ENCODE measurements around the gene NME8. TPM values are rescaled to one million over a fixed set of nuclear protein-coding genes. Genes with fewer than 3 reads are reported as not detected.

The NME8 gene
- total and polyA plus RNA-seq, 5 experiments from 2014 or later = not detected

GRCh38 chr7:37925620-37926019 lies 77.2 kb downstream of the NME8 start:
- H3K27ac Mint-ChIP-seq = no peak overlapping the region
- DNase-seq (no peak), ATAC-seq (no peak)
- H3K36me3 Mint-ChIP-seq = peaks cover 0 to 10% (median 6%) of the 10 kb centered on the region in 3 donors
- H3K4me1 Mint-ChIP-seq = peaks cover 1 to 8% (median 5%) of the 10 kb centered on the region in 4 donors
- peaks cover 0 to 18% (median 7%) of the 10 kb centered on the region in 9 donors for H3K9me3 Mint-ChIP-seq
- POLR2A ChIA-PET = no interaction called here
- H3K27me3 Mint-ChIP-seq = peaks cover 13 to 28% (median 20%) of the 10 kb centered on the region in 5 donors
- H3K4me3 Mint-ChIP-seq = no peak overlapping the region

GRCh38 chr7:37927773-37928444 lies 79.5 kb downstream of the NME8 start:
- no peak for ATAC-seq
- Mint-ChIP-seq H3K4me1 (no peaks in the 10 kb centered on the region), H3K36me3 (peaks cover 0 to 10% (median 5%) of the 10 kb centered on the region in 3 donors), H3K9me3 (peaks cover 0 to 18% (median 7%) of the 10 kb centered on the region in 9 donors), H3K27ac (no peak overlapping the region), H3K27me3 (peaks cover 6 to 16% (median 9%) of the 10 kb centered on the region in 5 donors), H3K4me3 (no peak overlapping the region)
- POLR2A ChIA-PET = no interaction called here
- DNase-seq = no peak

GRCh38 chr7:37928878-37929277 lies 80.5 kb downstream of the NME8 start:
- Mint-ChIP-seq H3K27me3 (peaks cover 0 to 9% (median 2%) of the 10 kb centered on the region in 5 donors), H3K36me3 (peaks cover 0 to 10% (median 0%) of the 10 kb centered on the region in 3 donors), H3K4me3 (no peak overlapping the region), H3K9me3 (peaks cover 0 to 12% (median 6%) of the 10 kb centered on the region in 9 donors), H3K4me1 (no peaks in the 10 kb centered on the region), H3K27ac (no peak overlapping the region)
- POLR2A ChIA-PET = no interaction called here
- DNase-seq (no peak), ATAC-seq (no peak)

GRCh38 chr7:37930226-37930948 lies 82.0 kb downstream of the NME8 start:
- peaks cover 0 to 9% (median 0%) of the 10 kb centered on the region in 9 donors for H3K9me3 Mint-ChIP-seq
- no peaks in the 10 kb centered on the region for H3K27me3 Mint-ChIP-seq
- DNase-seq (no peak), ATAC-seq (no peak)
- POLR2A ChIA-PET = no interaction called here
- H3K4me3 Mint-ChIP-seq = no peak overlapping the region
- H3K4me1 Mint-ChIP-seq = no peaks in the 10 kb centered on the region
- no peak overlapping the region for H3K27ac Mint-ChIP-seq
- H3K36me3 Mint-ChIP-seq = peaks cover 0 to 7% (median 0%) of the 10 kb centered on the region in 3 donors

- no peaks in the 10 kb centered on the region for H3K27me3 Mint-ChIP-seq
- peaks cover 0 to 5% (median 0%) of the 10 kb centered on the region in 3 donors for H3K36me3 Mint-ChIP-seq
- POLR2A ChIA-PET = no interaction called here
- DNase-seq (no peak), ATAC-seq (no peak)
- no peak overlapping the region for H3K27ac Mint-ChIP-seq
- H3K4me1 Mint-ChIP-seq = no peaks in the 10 kb centered on the region
- H3K4me3 Mint-ChIP-seq = no peak overlapping the region
- H3K9me3 Mint-ChIP-seq = peaks cover 0 to 15% (median 13%) of the 10 kb centered on the region in 9 donors
Observed at GRCh38 chr7:37932543-37932942, 84.1 kb downstream of the NME8 start.

- Mint-ChIP-seq H3K36me3 (peaks cover 0 to 5% (median 0%) of the 10 kb centered on the region in 3 donors), H3K4me3 (no peak overlapping the region), H3K27ac (no peak overlapping the region), H3K27me3 (no peaks in the 10 kb centered on the region), H3K9me3 (peaks cover 0 to 16% (median 13%) of the 10 kb centered on the region in 9 donors), H3K4me1 (no peaks in the 10 kb centered on the region)
- POLR2A ChIA-PET = interaction anchor here (0.7 kb wide), 2 partner anchors 56 to 952 kb away, joined by 4 read pairs; no protein-coding TSS in a partner anchor
- ATAC-seq (no peak), DNase-seq (no peak)
Observed at GRCh38 chr7:37933018-37933566, 84.7 kb downstream of the NME8 start.

GRCh38 chr7:37942934-37943610 lies 94.7 kb downstream of the NME8 start:
- Mint-ChIP-seq H3K27ac (no peak overlapping the region), H3K36me3 (no peaks in the 10 kb centered on the region), H3K27me3 (no peaks in the 10 kb centered on the region), H3K4me3 (no peak overlapping the region), H3K9me3 (peaks cover 0 to 6% (median 0%) of the 10 kb centered on the region in 9 donors), H3K4me1 (no peaks in the 10 kb centered on the region)
- DNase-seq (no peak), ATAC-seq (no peak)
- POLR2A ChIA-PET = no interaction called here

- DNase-seq = no peak
- Mint-ChIP-seq H3K4me3 (no peak overlapping the region), H3K36me3 (no peaks in the 10 kb centered on the region), H3K4me1 (no peaks in the 10 kb centered on the region), H3K27ac (no peak overlapping the region), H3K9me3 (peaks cover 0 to 2% (median 0%) of the 10 kb centered on the region in 9 donors), H3K27me3 (no peaks in the 10 kb centered on the region)
- POLR2A ChIA-PET = no interaction called here
- no peak for ATAC-seq
Observed at GRCh38 chr7:37943905-37944736, 95.7 kb downstream of the NME8 start.

GRCh38 chr7:37944737-37945054 lies 96.3 kb downstream of the NME8 start:
- no peaks in the 10 kb centered on the region for H3K36me3 Mint-ChIP-seq
- ATAC-seq (no peak), DNase-seq (no peak)
- no peaks in the 10 kb centered on the region for H3K27me3 Mint-ChIP-seq
- POLR2A ChIA-PET = no interaction called here
- H3K9me3 Mint-ChIP-seq = no peaks in the 10 kb centered on the region
- no peaks in the 10 kb centered on the region for H3K4me1 Mint-ChIP-seq
- H3K4me3 Mint-ChIP-seq = no peak overlapping the region
- H3K27ac Mint-ChIP-seq = no peak overlapping the region

GRCh38 chr7:37945336-37945735 lies 96.9 kb downstream of the NME8 start:
- POLR2A ChIA-PET = no interaction called here
- Mint-ChIP-seq H3K9me3 (no peaks in the 10 kb centered on the region), H3K27ac (no peak overlapping the region), H3K4me3 (no peak overlapping the region), H3K36me3 (no peaks in the 10 kb centered on the region), H3K27me3 (no peaks in the 10 kb centered on the region), H3K4me1 (no peaks in the 10 kb centered on the region)
- ATAC-seq (no peak), DNase-seq (no peak)

GRCh38 chr7:37947138-37947940 lies 98.9 kb downstream of the NME8 start:
- no peaks in the 10 kb centered on the region for H3K9me3 Mint-ChIP-seq
- DNase-seq = no peak
- no peaks in the 10 kb centered on the region for H3K36me3 Mint-ChIP-seq
- H3K27me3 Mint-ChIP-seq = no peaks in the 10 kb centered on the region
- H3K4me3 Mint-ChIP-seq = no peak overlapping the region
- POLR2A ChIA-PET = no interaction called here
- H3K4me1 Mint-ChIP-seq = peaks cover 0 to 2% (median under 1%) of the 10 kb centered on the region in 4 donors
- no peak overlapping the region for H3K27ac Mint-ChIP-seq
- ATAC-seq = no peak

GRCh38 chr7:37947941-37948210 lies 99.5 kb downstream of the NME8 start:
- ATAC-seq (no peak), DNase-seq (no peak)
- Mint-ChIP-seq H3K27ac (peak overlapping the region in 1 of 10 donors; percentile 35), H3K4me1 (peaks cover 0 to 2% (median under 1%) of the 10 kb centered on the region in 4 donors), H3K36me3 (no peaks in the 10 kb centered on the region), H3K4me3 (no peak overlapping the region), H3K9me3 (no peaks in the 10 kb centered on the region), H3K27me3 (no peaks in the 10 kb centered on the region)
- POLR2A ChIA-PET = no interaction called here

All from naive thymus-derived CD8-positive, alpha-beta T cell (primary cell).